Hepatocyte (in vitro differentiated cells): ENCODE data around the gene SLF2. TPM values are rescaled to one million over a fixed set of nuclear protein-coding genes. Genes with fewer than 3 reads are reported as not detected.
A peak's percentile ranks its signal among the peaks of the same experiment; 100 is the strongest.
"Not testable (repeated sequence)": the region's sequence is repeated elsewhere in the genome, so short reads cannot be mapped to it uniquely, and the experiment has no call there.

Experiments used
- DNase-seq: peaks from one replicate; pipeline ENCODE4 v3.0.0-alpha.2; 2016; ENCODE audit warnings: low spot score
- H2AFZ ChIP-seq: fragments of 200-600 bp; sonication (generic); 2 replicates; pipeline ENCODE4 v1.6.0; 2016; ENCODE audit warnings: antibody characterized with exemption, mild to moderate bottlenecking
- H3K27ac ChIP-seq: fragments of 200-600 bp; sonication (generic); 2 replicates; pipeline ENCODE4 v1.5.1; 2016; ENCODE audit warnings: mild to moderate bottlenecking
- H3K27me3 ChIP-seq: fragments of 200-600 bp; sonication (generic); 2 replicates; pipeline ENCODE4 v1.6.1; 2016
- H3K36me3 ChIP-seq: fragments of 200-600 bp; sonication (generic); replicated peaks from 2 replicates; pipeline ENCODE4 v1.5.1; 2016; ENCODE audit warnings: low read depth; ENCODE audit not compliant: insufficient read depth
- H3K4me1 ChIP-seq: fragments of 200-600 bp; sonication (generic); 2 replicates; pipeline ENCODE4 v1.5.1; 2016; ENCODE audit warnings: mild to moderate bottlenecking, moderate library complexity; ENCODE audit not compliant: insufficient read depth
- H3K4me2 ChIP-seq: fragments of 200-600 bp; sonication (generic); 2 replicates; pipeline ENCODE4 v1.6.0; 2016
- H3K4me3 ChIP-seq: fragments of 200-600 bp; sonication (generic); 2 replicates; pipeline ENCODE4 v1.5.1; 2016; ENCODE audit warnings: mild to moderate bottlenecking
- H3K79me2 ChIP-seq: fragments of 200-600 bp; sonication (generic); 2 replicates; pipeline ENCODE4 v1.6.0; 2017; ENCODE audit warnings: mild to moderate bottlenecking
- H3K9me2 ChIP-seq: fragments of 200-600 bp; sonication (generic); replicated peaks from 2 replicates; pipeline ENCODE4 v1.6.0; 2017; ENCODE audit warnings: mild to moderate bottlenecking; ENCODE audit not compliant: insufficient read depth
- H3K9me3 ChIP-seq: fragments of 200-600 bp; sonication (generic); 2 replicates; pipeline ENCODE4 v1.5.1; 2016; ENCODE audit warnings: low read depth, mild to moderate bottlenecking
- H4K20me1 ChIP-seq: fragments of 200-600 bp; sonication (generic); 2 replicates; pipeline ENCODE4 v1.6.0; 2016; ENCODE audit warnings: mild to moderate bottlenecking; ENCODE audit not compliant: insufficient read depth, poor library complexity, severe bottlenecking
- EZH2 ChIP-seq: fragments of 200-600 bp; sonication (generic); IDR thresholded peaks from 2 replicates; pipeline ENCODE4 v1.6.1; 2016; ENCODE audit warnings: antibody characterized with exemption, mild to moderate bottlenecking, borderline replicate concordance
- EZH2phosphoT487 ChIP-seq: fragments of 200-600 bp; sonication (generic); IDR thresholded peaks from one replicate; pipeline ENCODE4 v1.6.1; 2018; ENCODE audit warnings: antibody characterized with exemption, mild to moderate bottlenecking, low read depth, moderate library complexity; ENCODE audit not compliant: unreplicated experiment, severe bottlenecking
- WGBS: methylation state at CpG from one replicate; pipeline ENCODE4 v1.1.6; 2016; ENCODE audit warnings: low lambda C conversion rate; ENCODE audit errors: missing lambda C conversion rate; 5-methylcytosine and 5-hydroxymethylcytosine counted together
- polyA plus RNA-seq: library from polyadenylated mRNA; unstranded; fragments of >200 nt; fragmentation: Nextera tagmentation; extraction: Ambion mirVana; gene quantifications from 2 replicates; pipeline ENCODE4 v1.2.1, GENCODE V29; 2016
- total RNA-seq: library from RNA; depleted of rRNA; stranded (reverse); fragments of >200 nt; gene quantifications from 2 replicates; pipeline ENCODE4 v1.2.3, GENCODE V29; 2014
- TF ChIP-seq, protein P1 (sequence below): fragments of 200-600 bp; sonication (generic); IDR thresholded peaks from 2 replicates; pipeline ENCODE4 v1.5.1; 2016; ENCODE audit warnings: antibody characterized with exemption, mild to moderate bottlenecking; ENCODE audit not compliant: poor library complexity

Gene SLF2
- total and polyA plus RNA-seq, 2 experiments from 2014 or later = 11.7 to 23.5 TPM

DNA sequence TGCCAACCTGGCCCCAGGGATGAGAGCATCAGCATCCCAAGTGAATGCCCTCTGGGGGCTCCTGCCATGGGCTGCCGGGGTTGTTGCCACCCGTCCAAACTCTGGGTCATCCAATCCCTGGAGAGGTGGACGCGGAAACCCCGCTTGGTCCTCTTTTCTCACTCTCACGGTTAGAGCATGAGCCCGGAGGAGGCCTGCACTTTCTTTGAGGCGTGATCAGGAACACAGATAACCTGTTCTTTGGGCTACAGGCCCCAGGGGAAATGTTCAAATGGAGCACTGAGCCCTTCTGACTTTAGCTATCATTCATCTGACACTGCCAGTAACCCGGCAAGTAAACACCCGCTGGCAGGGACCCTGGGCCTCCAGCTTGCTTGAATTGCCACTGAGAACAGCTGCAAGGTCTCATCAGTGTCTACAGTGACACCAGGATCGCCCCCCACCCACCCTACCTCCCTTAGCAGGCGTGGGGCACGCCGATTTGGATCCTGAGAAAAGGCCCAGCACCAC, 29.4 kb upstream of the SLF2 start:
- Histone ChIP-seq H4K20me1 (no peaks in the 10 kb centered on the region), H3K4me1 (peaks cover 40% of the 10 kb centered on the region), H3K9me2 (no peaks in the 10 kb centered on the region), H3K27me3 (no peaks in the 10 kb centered on the region), H2AFZ (no peak overlapping the region), H3K4me3 (no peak overlapping the region), H3K36me3 (no peaks in the 10 kb centered on the region), H3K9me3 (no peaks in the 10 kb centered on the region), H3K4me2 (no peak overlapping the region), H3K27ac (peak overlapping the region; percentile 23), H3K79me2 (no peaks in the 10 kb centered on the region)
- WGBS = 59% methylated on average over 14 of the region's 14 CpGs
- TF ChIP-seq EZH2 = no peak
- TF ChIP-seq EZH2phosphoT487 = no peak
- TF ChIP-seq, protein P1, sequence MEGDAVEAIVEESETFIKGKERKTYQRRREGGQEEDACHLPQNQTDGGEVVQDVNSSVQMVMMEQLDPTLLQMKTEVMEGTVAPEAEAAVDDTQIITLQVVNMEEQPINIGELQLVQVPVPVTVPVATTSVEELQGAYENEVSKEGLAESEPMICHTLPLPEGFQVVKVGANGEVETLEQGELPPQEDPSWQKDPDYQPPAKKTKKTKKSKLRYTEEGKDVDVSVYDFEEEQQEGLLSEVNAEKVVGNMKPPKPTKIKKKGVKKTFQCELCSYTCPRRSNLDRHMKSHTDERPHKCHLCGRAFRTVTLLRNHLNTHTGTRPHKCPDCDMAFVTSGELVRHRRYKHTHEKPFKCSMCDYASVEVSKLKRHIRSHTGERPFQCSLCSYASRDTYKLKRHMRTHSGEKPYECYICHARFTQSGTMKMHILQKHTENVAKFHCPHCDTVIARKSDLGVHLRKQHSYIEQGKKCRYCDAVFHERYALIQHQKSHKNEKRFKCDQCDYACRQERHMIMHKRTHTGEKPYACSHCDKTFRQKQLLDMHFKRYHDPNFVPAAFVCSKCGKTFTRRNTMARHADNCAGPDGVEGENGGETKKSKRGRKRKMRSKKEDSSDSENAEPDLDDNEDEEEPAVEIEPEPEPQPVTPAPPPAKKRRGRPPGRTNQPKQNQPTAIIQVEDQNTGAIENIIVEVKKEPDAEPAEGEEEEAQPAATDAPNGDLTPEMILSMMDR = no peak
- DNase-seq = no peak

DNA sequence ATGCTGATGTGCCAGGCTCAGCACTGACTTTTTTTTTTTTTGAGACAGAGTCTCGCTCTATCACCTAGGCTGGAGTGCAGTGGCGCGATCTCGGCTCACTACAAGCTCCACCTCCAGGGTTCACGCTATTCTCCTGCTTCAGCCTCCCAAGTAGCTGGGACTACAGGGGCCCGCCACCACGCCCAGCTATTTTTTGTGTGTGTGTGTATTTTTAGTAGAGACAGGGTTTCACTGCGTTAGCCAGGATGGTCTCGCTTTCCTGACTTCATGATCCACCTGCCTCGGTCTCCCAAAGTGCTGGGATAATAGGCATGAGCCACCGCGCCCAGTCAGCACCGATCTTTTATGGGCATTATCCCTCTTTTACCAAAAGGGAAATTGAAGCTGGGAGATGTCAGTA, 27.2 kb upstream of the SLF2 start:
- not testable (repeated sequence) for H2AFZ ChIP-seq, H3K27ac ChIP-seq, H3K9me3 ChIP-seq, H4K20me1 ChIP-seq, H3K27me3 ChIP-seq, H3K4me3 ChIP-seq, H3K79me2 ChIP-seq, DNase-seq, H3K4me2 ChIP-seq, H3K9me2 ChIP-seq, H3K36me3 ChIP-seq
- 96% methylated on average over 13 of the region's 13 CpGs for WGBS
- H3K4me1 ChIP-seq = peaks cover 40% of the 10 kb centered on the region

DNA sequence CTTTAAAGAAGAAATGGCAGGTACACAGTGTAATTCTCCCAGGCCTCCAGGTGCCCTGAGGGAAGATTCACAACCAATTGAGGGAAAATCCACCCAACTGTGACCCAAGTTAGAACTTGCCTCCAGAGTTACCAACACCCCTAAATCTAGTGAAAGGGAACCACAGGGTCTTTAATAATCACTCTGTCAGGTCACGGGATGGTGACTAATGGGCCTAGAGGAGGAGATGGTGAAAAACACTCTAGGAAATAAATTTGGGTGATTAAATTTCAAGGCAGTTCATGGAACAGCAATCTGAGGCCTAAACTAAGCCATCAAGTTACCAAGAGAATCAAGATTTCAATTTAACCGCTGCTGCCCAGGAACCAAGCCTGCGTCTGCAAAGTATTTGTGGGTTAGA, 26.7 kb upstream of the SLF2 start:
- H3K9me2 ChIP-seq = no peaks in the 10 kb centered on the region
- WGBS = 94% methylated on average over 3 of the region's 3 CpGs
- peaks cover 4% of the 10 kb centered on the region for H3K27me3 ChIP-seq
- no peak overlapping the region for H3K4me2 ChIP-seq
- H3K4me1 ChIP-seq = peaks cover 36% of the 10 kb centered on the region
- H2AFZ ChIP-seq = no peak overlapping the region
- H3K4me3 ChIP-seq = no peak overlapping the region
- no peaks in the 10 kb centered on the region for H3K36me3 ChIP-seq
- no peaks in the 10 kb centered on the region for H3K9me3 ChIP-seq
- no peaks in the 10 kb centered on the region for H3K79me2 ChIP-seq
- H4K20me1 ChIP-seq = no peaks in the 10 kb centered on the region
- peak overlapping the region; percentile 76 for H3K27ac ChIP-seq
- no peak for DNase-seq
- TF ChIP-seq, protein P1 = no peak
- TF ChIP-seq EZH2 = no peak
- no peak for TF ChIP-seq EZH2phosphoT487

DNA sequence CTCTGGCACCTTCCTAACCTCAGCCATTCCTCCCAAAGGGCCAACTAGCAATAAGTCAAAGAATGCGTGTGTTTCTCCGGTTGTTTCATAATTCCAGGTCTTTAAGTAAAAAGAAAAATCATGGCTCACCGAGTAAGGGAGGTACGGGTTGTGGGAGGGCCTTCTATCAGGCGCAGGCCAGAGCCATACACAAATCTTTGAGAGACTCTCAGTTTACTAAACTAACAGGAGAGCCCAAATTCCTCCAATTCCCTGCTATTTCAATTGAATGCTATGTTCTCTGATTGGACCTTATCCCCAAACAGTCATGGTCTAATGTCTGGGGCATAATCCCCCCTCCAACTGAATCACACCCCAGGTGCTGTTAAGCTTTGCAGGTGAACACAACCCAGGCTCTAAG, 26.2 kb upstream of the SLF2 start:
- Histone ChIP-seq H3K4me2 (no peak overlapping the region), H3K9me2 (no peaks in the 10 kb centered on the region), H2AFZ (peak overlapping the region; percentile 22), H3K27me3 (peaks cover 4% of the 10 kb centered on the region), H3K4me1 (peaks cover 32% of the 10 kb centered on the region), H3K36me3 (no peaks in the 10 kb centered on the region), H3K27ac (peak overlapping the region; percentile 76), H3K79me2 (no peaks in the 10 kb centered on the region), H4K20me1 (no peaks in the 10 kb centered on the region), H3K4me3 (no peak overlapping the region), H3K9me3 (no peaks in the 10 kb centered on the region)
- DNase-seq = no peak
- 84% methylated on average over 5 of the region's 5 CpGs for WGBS
- TF ChIP-seq EZH2 (no peak), EZH2phosphoT487 (no peak)
- TF ChIP-seq, protein P1 = no peak
